PFSK-1 (cell line): ENCODE data around the gene AP4B1.

ENCODE experiments used
- POLR2AphosphoS5 ChIP-seq: IDR thresholded peaks from 2 replicates; pipeline ENCODE4 v1.6.1; 2012; ENCODE audit warnings: low read depth, mild to moderate bottlenecking, control low read depth, low read length, moderate library complexity
- TAF1 ChIP-seq: IDR thresholded peaks from 2 replicates; pipeline ENCODE4 v1.6.1; 2012; ENCODE audit warnings: low read length, control low read depth, borderline replicate concordance; ENCODE audit not compliant: insufficient read depth

GRCh38 chr1:113942527-113942926 lies 37.9 kb upstream of the AP4B1 start:
- TF ChIP-seq POLR2AphosphoS5 (no peak), TAF1 (no peak)
